Lower leg skin (tissue), 4 donors: ENCODE results near the gene CCDC28B. TPM values are rescaled to one million over a fixed set of nuclear protein-coding genes. Genes with fewer than 3 reads are reported as not detected.
"Not testable (repeated sequence)": the region's sequence is repeated elsewhere in the genome, so short reads cannot be mapped to it uniquely, and the experiment has no call there.

Experiments
- DNase-seq, 2 donors: peaks; one replicate each; pipeline ENCODE4 v3.0.0-alpha.2; 2019; ENCODE audit warnings: low spot score in 2 of 2
- H3K4me3 ChIP-seq: fragments of 200-600 bp; sonication (generic); 2 replicates; pipeline ENCODE4 v1.5.1; 2017; ENCODE audit warnings: mild to moderate bottlenecking, low read depth; ENCODE audit not compliant: poor library complexity, severe bottlenecking
- POLR2A ChIP-seq, 2 donors: fragments of 450-650 bp; IDR thresholded peaks; one replicate each; pipeline ENCODE4 v1.6.1; 2016 to 2017; ENCODE audit warnings: antibody characterized with exemption in 2 of 2, mild to moderate bottlenecking in 1 of 2, moderate library complexity in 1 of 2
- WGBS, 2 donors: methylation state at CpG; one replicate each; pipeline ENCODE4 v1.1.5; 2018; 5-methylcytosine and 5-hydroxymethylcytosine counted together
- intact Hi-C: fragments of 100-400 bp; cut with DNase I; formaldehyde crosslinking; loops from one replicate; pipeline ENCODE4 v1.15.0; 2023; ENCODE audit warnings: low total_unique reads
- total RNA-seq, 4 donors: library from RNA; depleted of rRNA; stranded (reverse); fragments of >200 nt; gene quantifications; one replicate each; pipeline ENCODE4 v1.1.0, GENCODE V29; 2016
- TF ChIP-seq, protein P1 (sequence below), 3 donors: fragments of 450-650 bp; IDR thresholded peaks; one replicate each; pipeline ENCODE4 v1.5.1; 2016; ENCODE audit warnings: antibody characterized with exemption in 3 of 3, mild to moderate bottlenecking in 3 of 3, moderate library complexity in 2 of 3

Gene CCDC28B
- 1 to 10 TPM; 2.0 to 3.6 (median 3.3) TPM for total RNA-seq

DNA sequence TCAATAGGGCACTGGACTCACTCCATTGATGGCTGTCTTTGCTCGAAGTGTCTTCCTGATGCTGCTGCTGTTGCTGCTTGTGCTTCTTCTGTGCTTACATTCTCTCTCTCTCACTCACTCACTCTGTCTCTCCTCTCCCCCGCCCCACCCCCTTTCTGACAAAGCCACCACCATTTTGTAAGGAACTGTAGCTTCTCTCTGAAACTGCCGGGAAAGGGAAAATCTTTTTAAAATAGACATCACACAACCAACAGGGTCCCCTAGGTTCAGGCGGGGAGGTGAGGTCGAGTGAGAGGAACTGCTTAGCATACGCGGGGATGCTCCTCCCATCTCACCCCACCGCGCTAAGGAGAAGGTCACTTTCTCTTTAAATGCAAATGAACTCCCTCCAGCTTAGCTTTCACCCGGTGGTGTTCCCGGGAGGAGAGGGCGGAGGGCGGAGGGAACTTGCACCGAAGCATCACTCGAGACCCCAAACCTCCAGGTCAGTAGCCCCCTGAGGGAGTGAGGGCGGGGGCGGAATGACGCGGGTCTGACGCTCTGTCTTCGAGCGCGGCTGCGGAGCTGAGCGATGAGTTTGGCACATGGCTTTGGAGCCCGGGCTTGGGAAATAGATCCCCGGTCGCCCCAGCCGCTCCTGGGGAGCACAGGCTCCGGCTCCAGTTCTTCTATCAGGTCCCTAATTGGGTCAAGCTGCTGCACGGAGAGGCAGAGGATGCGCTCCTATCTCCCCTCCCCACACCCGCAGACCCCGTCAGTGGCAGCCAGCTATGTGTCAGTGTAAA is at the start of gene CCDC28B:
Gene CCDC28B (plus strand): TSS at position 370 of the 785 bp plus-strand sequence. CDS start 1,341 bp downstream, outside the sequence.
- DNase-seq = peak in 1 of 2 donors; percentile 93
- no peak for TF ChIP-seq POLR2A (IDR thresholded peaks at IDR 0.05)
- TF ChIP-seq, protein P1, sequence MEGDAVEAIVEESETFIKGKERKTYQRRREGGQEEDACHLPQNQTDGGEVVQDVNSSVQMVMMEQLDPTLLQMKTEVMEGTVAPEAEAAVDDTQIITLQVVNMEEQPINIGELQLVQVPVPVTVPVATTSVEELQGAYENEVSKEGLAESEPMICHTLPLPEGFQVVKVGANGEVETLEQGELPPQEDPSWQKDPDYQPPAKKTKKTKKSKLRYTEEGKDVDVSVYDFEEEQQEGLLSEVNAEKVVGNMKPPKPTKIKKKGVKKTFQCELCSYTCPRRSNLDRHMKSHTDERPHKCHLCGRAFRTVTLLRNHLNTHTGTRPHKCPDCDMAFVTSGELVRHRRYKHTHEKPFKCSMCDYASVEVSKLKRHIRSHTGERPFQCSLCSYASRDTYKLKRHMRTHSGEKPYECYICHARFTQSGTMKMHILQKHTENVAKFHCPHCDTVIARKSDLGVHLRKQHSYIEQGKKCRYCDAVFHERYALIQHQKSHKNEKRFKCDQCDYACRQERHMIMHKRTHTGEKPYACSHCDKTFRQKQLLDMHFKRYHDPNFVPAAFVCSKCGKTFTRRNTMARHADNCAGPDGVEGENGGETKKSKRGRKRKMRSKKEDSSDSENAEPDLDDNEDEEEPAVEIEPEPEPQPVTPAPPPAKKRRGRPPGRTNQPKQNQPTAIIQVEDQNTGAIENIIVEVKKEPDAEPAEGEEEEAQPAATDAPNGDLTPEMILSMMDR (IDR thresholded peaks at IDR 0.05) = no peak
- intact Hi-C loops = no loop called here
- WGBS, 2 donors = 1% methylated on average over 34 of the region's 34 CpGs
- H3K4me3 ChIP-seq = peak within 1 kb of the TSS; percentile 49

DNA sequence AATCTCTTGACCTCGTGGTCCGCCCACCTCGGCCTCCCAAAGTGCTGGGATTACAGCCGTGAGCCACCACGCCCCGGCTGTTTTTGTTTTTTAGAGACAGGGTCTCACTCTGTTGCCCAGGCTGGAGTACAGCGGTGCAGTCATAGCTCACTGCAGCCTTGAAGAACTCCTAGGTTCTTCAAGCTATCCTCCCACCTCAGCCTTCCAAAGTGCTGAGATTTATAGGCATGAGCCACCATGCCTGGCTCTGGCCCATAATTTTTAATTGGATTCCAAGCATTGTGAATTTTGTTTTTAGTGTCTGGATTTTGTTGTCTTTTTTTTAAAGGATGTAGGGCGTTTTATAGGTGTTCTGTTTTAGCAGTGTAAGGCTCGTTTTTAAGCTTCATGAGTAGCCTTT is 49.5 kb upstream of the CCDC28B start:
- WGBS, 2 donors = 88 to 91% methylated on average over 9 of the region's 9 CpGs
- no peak for TF ChIP-seq POLR2A (IDR thresholded peaks at IDR 0.05)
- TF ChIP-seq, protein P1 (IDR thresholded peaks at IDR 0.05) = no peak
- no peak overlapping the region for H3K4me3 ChIP-seq
- intact Hi-C loops = no loop called here
- DNase-seq = no peak

DNA sequence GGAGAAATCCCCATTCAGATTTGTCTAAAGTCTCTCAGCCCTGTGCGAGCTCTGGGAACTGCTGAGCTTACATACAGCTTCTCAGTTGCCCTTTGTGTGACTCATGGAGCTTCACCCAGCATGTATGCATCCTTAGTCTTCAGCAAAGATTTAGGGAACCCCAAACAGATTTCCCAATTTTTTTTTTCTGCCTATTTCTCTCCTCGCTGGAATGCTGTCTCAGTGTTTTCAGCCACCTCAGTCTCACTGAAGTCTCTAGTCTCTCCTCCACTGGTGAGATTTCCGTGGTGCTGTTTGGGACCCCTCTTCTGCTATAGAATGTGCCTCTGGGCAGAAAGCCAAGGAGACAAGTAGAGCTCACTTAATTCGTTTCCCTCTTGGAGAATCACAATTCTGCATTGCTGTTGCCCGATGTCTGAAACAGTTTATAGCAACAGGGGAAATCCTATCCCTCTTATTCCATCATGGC is 49.0 kb upstream of the CCDC28B start:
- no peak overlapping the region for H3K4me3 ChIP-seq
- no peak for TF ChIP-seq POLR2A (IDR thresholded peaks at IDR 0.05)
- TF ChIP-seq, protein P1 (IDR thresholded peaks at IDR 0.05) = no peak
- no peak for DNase-seq
- 56 to 58% methylated on average over 5 of the region's 5 CpGs for WGBS, 2 donors
- intact Hi-C loops = no loop called here

DNA sequence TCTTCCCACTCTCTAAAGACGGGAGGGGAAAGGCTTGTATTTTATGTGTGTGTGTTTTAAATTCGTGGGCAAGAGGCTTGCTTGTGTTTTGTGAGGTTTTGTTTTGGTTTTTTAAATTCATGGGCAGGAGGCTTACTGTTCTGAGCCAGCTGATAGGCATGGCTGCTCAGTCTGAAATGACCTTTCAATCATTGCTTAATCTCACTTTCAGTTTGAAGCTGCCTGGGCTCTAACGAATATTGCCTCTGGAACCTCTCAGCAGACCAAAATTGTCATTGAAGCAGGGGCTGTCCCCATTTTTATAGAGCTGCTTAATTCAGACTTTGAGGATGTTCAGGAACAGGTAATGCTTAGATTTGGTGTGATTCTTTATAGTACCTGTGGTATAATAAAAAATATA is 41.2 kb upstream of the CCDC28B start:
- intact Hi-C loops = no loop called here
- TF ChIP-seq POLR2A (IDR thresholded peaks at IDR 0.05) = no peak
- TF ChIP-seq, protein P1 (IDR thresholded peaks at IDR 0.05) = no peak
- no peak for DNase-seq
- WGBS, 2 donors = 84 to 88% methylated on average over 3 of the region's 3 CpGs
- H3K4me3 ChIP-seq = no peak overlapping the region

DNA sequence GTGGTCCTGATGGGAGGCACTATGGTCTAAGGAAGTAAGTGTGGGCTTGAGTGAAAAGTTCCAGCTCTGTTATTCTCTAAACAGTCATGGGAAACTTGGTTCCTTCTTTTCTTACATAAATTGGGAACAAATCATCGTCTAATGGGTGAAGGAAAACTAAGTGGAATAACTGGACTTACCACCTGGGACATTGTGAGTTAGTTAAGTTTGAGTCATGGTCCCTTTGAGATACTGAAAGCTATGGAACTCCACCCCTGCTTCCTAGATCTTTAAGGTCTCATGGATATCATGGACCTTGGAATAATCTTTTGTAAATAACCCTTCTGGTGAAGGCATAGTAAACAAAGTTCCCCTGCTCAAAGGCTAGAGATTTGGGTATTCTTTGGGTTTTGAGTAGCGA is 37.0 kb upstream of the CCDC28B start:
- TF ChIP-seq, protein P1 (IDR thresholded peaks at IDR 0.05) = no peak
- no peak for TF ChIP-seq POLR2A (IDR thresholded peaks at IDR 0.05)
- intact Hi-C loops = no loop called here
- no peak overlapping the region for H3K4me3 ChIP-seq
- no peak for DNase-seq
- 84 to 90% methylated on average over 2 of the region's 2 CpGs for WGBS, 2 donors

DNA sequence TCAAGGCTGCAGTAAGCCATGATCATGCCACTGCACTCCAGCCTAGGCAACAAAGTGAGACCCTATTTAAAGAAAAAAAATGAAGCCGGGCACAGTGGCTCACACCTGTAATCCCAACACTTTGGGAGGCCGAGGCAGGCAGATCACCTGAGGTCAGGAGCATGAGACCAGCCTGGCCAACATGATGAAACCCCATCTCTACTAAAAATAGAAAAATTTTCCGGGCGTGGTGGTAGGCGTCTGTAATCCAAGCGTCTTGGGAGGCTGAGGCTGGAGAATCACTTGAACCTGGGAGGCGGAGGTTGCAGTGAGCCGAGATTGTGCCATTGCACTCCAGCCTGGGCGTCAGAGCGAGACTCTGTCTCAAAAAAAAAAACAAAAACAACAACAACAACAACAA is 34.8 kb upstream of the CCDC28B start:
- WGBS, 2 donors = 90 to 93% methylated on average over 10 of the region's 10 CpGs
- DNase-seq, H3K4me3 ChIP-seq, intact Hi-C loops: not testable (repeated sequence)
